Spleen (tissue), 7 donors: ENCODE results near the gene PTPRT.
"Not testable (repeated sequence)": the region's sequence is repeated elsewhere in the genome, so short reads cannot be mapped to it uniquely, and the experiment has no call there.

ENCODE experiments used
- CTCF ChIP-seq, 11 experiments: fragments of 200-600 bp in 7 of 11; fragments of 450-650 bp in 4 of 11; sonication (generic) in 4 of 11; IDR thresholded peaks in 8 of 11; conservative IDR thresholded peaks in 3 of 11; 1 replicate in 7 of 11; 2 replicates in 4 of 11; pipeline versions ENCODE4 v1.4.0 to v1.8.0; 2016 to 2021; ENCODE audit warnings: antibody characterized with exemption in 11 of 11, inconsistent platforms in 4 of 11, mild to moderate bottlenecking in 1 of 11
- POLR2A ChIP-seq, 3 donors: fragments of 450-650 bp; IDR thresholded peaks; one replicate each; pipeline ENCODE4 v1.5.1; 2017; ENCODE audit warnings: antibody characterized with exemption in 3 of 3, mild to moderate bottlenecking in 1 of 3
- donor health status: DM: no; HTN: no; CAD: no; lungs with moderate emphysema.
- donor health status: DM: no; HTN: no; CAD: no.
- donor health status: DM: no; HTN: no; CAD: no.

DNA sequence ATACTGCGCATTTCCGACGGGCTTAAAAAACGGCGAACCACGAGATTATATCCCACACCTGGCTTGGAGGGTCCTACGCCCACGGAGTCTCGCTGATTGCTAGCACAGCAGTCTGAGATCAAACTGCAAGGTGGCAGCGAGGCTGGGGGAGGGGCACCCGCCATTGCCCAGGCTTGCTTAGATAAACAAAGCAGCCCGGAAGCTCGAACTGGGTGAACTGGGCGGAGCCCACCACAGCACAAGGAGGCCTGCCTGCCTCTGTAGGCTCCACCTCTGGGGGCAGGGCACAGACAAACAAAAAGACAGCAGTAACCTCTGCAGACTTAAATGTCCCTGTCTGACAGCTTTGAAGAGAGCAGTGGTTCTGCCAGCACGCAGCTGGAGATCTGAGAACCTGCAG lies 983.1 kb downstream of the PTPRT start:
- not testable (repeated sequence) for TF ChIP-seq CTCF (IDR thresholded peaks at IDR 0.05 in 8 of 11, conservative IDR thresholded peaks at IDR 0.05 in 3 of 11); POLR2A (IDR thresholded peaks at IDR 0.05)
